HepG2 (cell line): ENCODE data around the gene KCNT2.

Experiments
- ARNT ChIP-seq: fragments of 450-650 bp; IDR thresholded peaks from 2 replicates; pipeline ENCODE4 v1.6.1; 2017
- CHD2 ChIP-seq: IDR thresholded peaks from 2 replicates; pipeline ENCODE4 v1.6.1; 2011; ENCODE audit warnings: low read depth, low read length, improper control_type of control experiment
- IKZF1 ChIP-seq: fragments of 450-650 bp; IDR thresholded peaks from 2 replicates; pipeline ENCODE4 v1.7.1; 2016
- MAFG ChIP-seq: sonication (generic); formaldehyde crosslinking; IDR thresholded peaks from 2 replicates; pipeline ENCODE4 v1.5.1; 2020; ENCODE audit warnings: mild to moderate bottlenecking, missing genetic modification reagents
- MXI1 ChIP-seq: IDR thresholded peaks from 3 replicates; pipeline ENCODE4 v1.6.1; 2012; ENCODE audit warnings: low read depth, low read length, inconsistent platforms, borderline replicate concordance
- NRL ChIP-seq: sonication (generic); formaldehyde crosslinking; IDR thresholded peaks from 2 replicates; pipeline ENCODE4 v1.5.0; 2020; ENCODE audit warnings: missing genetic modification reagents, mild to moderate bottlenecking, moderate library complexity, borderline replicate concordance
- RFX3 ChIP-seq: IDR thresholded peaks from 2 replicates; pipeline ENCODE4 v1.6.1; 2016; ENCODE audit warnings: missing biosample characterization, missing genetic modification reagents
- ZNF331 ChIP-seq: sonication (generic); formaldehyde crosslinking; IDR thresholded peaks from 2 replicates; pipeline ENCODE4 v1.4.0; 2020; ENCODE audit warnings: missing genetic modification reagents
- ZNF556 ChIP-seq: sonication (generic); formaldehyde crosslinking; IDR thresholded peaks from 2 replicates; pipeline ENCODE4 v1.4.0; 2020; ENCODE audit warnings: mild to moderate bottlenecking, missing genetic modification reagents, borderline replicate concordance
- ZNF780A ChIP-seq: sonication (generic); formaldehyde crosslinking; IDR thresholded peaks from 2 replicates; pipeline ENCODE4 v1.8.0; 2022; ENCODE audit warnings: mild to moderate bottlenecking, missing genetic modification reagents, moderate library complexity
- ZNF841 ChIP-seq: sonication (generic); formaldehyde crosslinking; IDR thresholded peaks from 2 replicates; pipeline ENCODE4 v1.8.1; 2023; ENCODE audit warnings: missing genetic modification reagents, borderline replicate concordance
- TF ChIP-seq, protein P1 (sequence below): sonication (generic); formaldehyde crosslinking; IDR thresholded peaks from 2 replicates; pipeline ENCODE4 v1.8.1; 2022; ENCODE audit warnings: low read depth, mild to moderate bottlenecking, missing genetic modification reagents
- TF ChIP-seq, protein P2 (sequence below): sonication (generic); formaldehyde crosslinking; IDR thresholded peaks from 2 replicates; pipeline ENCODE4 v1.5.0; 2020; ENCODE audit warnings: mild to moderate bottlenecking, missing genetic modification reagents, moderate library complexity

DNA sequence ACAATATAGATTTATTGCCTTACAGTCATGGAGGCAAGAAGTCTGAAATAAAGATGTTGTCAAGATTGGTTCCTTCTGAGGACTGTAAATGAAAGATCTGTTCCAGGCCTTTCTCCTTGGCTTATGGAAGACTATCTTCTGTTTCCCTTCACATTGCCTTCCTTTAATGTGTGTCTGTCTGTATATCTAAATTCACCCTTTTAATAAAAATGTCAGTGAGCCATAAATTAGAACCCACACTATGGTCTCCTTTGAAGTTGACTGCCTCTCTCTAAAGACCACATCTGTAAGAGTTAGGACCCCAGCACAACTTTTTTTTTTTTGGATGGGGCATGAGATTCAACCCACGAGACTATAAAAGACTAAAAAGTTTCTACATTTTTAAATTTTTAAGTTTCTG is 305.8 kb downstream of the KCNT2 start:
- TF ChIP-seq MAFG (CRISPR knock-in tag) (no peak), ZNF841 (no peak), RFX3 (CRISPR knock-in tag) (no peak), ARNT (no peak), IKZF1 (no peak), NRL (CRISPR knock-in tag) (no peak), ZNF780A (CRISPR knock-in tag) (no peak), ZNF556 (CRISPR knock-in tag) (no peak), ZNF331 (CRISPR knock-in tag) (no peak), CHD2 (no peak), MXI1 (no peak)
- TF ChIP-seq, protein P1, sequence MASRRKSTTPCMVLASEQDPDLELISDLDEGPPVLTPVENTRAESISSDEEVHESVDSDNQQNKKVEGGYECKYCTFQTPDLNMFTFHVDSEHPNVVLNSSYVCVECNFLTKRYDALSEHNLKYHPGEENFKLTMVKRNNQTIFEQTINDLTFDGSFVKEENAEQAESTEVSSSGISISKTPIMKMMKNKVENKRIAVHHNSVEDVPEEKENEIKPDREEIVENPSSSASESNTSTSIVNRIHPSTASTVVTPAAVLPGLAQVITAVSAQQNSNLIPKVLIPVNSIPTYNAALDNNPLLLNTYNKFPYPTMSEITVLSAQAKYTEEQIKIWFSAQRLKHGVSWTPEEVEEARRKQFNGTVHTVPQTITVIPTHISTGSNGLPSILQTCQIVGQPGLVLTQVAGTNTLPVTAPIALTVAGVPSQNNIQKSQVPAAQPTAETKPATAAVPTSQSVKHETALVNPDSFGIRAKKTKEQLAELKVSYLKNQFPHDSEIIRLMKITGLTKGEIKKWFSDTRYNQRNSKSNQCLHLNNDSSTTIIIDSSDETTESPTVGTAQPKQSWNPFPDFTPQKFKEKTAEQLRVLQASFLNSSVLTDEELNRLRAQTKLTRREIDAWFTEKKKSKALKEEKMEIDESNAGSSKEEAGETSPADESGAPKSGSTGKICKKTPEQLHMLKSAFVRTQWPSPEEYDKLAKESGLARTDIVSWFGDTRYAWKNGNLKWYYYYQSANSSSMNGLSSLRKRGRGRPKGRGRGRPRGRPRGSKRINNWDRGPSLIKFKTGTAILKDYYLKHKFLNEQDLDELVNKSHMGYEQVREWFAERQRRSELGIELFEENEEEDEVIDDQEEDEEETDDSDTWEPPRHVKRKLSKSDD (CRISPR knock-in tag), result no peak
- TF ChIP-seq, protein P2, sequence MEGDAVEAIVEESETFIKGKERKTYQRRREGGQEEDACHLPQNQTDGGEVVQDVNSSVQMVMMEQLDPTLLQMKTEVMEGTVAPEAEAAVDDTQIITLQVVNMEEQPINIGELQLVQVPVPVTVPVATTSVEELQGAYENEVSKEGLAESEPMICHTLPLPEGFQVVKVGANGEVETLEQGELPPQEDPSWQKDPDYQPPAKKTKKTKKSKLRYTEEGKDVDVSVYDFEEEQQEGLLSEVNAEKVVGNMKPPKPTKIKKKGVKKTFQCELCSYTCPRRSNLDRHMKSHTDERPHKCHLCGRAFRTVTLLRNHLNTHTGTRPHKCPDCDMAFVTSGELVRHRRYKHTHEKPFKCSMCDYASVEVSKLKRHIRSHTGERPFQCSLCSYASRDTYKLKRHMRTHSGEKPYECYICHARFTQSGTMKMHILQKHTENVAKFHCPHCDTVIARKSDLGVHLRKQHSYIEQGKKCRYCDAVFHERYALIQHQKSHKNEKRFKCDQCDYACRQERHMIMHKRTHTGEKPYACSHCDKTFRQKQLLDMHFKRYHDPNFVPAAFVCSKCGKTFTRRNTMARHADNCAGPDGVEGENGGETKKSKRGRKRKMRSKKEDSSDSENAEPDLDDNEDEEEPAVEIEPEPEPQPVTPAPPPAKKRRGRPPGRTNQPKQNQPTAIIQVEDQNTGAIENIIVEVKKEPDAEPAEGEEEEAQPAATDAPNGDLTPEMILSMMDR (CRISPR knock-in tag), result no peak
